ENCODE data around the gene ANKRD33.
A peak's percentile ranks its signal among the peaks of the same experiment; 100 is the strongest.

ANKRD33 gene

DNA sequence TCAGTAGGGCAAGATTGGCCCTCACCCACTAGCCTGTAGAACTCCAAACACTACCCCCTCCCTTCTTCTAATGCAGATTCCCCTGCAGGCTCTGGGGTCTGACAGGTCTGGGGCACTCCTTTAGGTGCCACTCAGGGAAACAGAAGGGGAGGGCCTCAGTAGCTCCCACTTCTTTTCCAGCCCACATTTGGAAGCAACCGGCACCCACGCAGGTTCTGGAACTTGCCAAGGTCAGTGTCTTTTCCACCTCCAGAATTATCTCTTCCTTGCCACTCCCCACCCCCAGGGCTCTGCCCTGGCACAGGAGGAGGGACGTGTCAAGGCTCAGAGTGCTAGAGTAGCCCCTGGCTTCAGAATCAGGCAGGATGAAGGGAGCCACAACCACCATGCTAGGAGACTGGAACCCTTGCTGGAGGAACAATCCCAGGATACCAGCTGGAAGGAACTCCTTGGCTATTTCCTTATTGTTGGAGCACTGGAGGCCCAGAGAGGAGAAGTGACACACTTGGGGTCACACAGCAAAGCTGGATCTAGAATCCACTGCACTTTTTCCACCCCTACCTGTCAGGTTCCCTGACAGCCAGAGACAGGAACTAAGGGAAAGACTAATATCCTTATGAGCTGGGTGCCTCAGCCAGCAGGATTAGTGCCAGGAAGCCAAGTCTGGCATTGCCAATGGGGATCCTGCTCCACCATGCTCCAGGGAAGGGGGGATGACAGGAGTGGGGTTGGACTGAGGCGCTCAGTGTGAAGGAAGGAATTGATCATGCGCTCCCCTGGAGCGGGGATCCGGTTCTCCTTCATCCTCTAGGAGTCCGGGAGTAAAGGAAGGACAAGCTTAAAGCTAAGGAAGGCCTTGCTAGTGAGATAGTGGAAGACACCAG, 37.6 kb upstream of the ANKRD33 start:
- H3K4me1 Mint-ChIP-seq (ENCODE audit: low read depth) = peaks cover 66% of the 10 kb centered on the region

DNA sequence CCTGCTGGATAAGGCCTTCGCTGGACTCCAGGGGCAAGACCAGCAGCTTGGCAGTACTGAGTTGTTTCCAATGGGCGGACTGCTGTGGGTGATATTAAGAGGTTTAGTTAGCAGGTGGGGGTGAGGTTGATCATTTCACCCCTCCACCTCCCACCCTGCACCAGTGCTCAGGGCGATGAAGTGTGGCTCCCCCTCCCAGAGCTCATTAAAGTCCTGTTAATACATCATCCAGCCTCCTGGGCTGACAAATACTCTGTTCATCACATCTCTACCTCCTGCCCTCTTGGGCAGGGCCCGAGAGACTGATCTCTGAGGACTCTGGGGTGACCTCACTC, 37.0 kb upstream of the ANKRD33 start:
- no peak overlapping the region for H3K4me3 Mint-ChIP-seq
- no peaks in the 10 kb centered on the region for H3K36me3 Mint-ChIP-seq (ENCODE audit: low read depth)
- no peaks in the 10 kb centered on the region for H3K9me3 Mint-ChIP-seq
- peaks cover 29% of the 10 kb centered on the region for H3K27me3 Mint-ChIP-seq
- intact Hi-C loops (cut with micrococcal nuclease) = no loop called here
- H3K4me1 Mint-ChIP-seq (ENCODE audit: low read depth) = peaks cover 60% of the 10 kb centered on the region
- peak overlapping the region; percentile 71 for H3K27ac Mint-ChIP-seq

More for the DNA sequence above, 37.6 kb upstream of the ANKRD33 start:
- no peak overlapping the region for H3K4me3 Mint-ChIP-seq
- peaks cover 35% of the 10 kb centered on the region for H3K27me3 Mint-ChIP-seq
- H3K27ac Mint-ChIP-seq = peak overlapping the region; percentile 71
- intact Hi-C loops (cut with micrococcal nuclease) = no loop called here
- H3K36me3 Mint-ChIP-seq (ENCODE audit: low read depth) = no peaks in the 10 kb centered on the region
- H3K9me3 Mint-ChIP-seq = no peaks in the 10 kb centered on the region

DNA sequence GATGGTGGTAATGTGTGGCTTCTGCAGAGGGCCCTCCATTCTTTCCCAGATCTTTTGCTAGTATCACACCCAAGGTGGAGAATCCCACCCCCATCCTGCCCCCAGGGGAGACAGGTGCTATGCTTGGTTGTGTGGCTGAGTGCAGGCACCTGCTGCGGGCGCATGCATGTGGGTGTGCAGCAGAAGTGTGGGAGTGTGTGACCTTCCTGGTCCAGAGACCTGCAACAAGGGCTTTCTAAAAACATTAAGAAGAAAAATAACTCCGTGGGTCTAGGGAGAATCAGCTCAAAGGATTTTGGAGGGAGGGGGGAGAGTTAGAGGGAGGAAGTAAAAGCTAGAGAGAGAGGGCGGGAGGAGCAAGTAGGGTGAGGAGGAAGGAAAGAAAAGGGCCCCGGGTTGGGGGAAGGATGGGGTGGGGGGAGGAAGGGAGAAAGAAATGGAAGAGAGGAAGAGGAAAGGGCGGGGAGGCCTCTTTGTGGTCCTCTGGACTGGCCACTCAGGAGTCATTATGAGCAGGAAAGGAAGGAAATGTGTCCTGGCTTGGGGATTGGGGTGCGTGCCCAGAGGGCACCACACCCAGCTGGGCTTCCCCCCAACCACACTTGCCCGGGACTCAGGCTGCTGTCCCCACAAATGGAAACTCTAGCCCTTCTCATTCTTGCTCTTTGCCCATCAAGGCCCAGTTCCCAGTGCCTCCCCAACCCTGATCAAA, 36.3 kb upstream of the ANKRD33 start:
- intact Hi-C loops (cut with micrococcal nuclease) = no loop called here
- Mint-ChIP-seq H3K9me3 (no peaks in the 10 kb centered on the region), H3K36me3 (ENCODE audit: low read depth) (no peaks in the 10 kb centered on the region), H3K4me1 (ENCODE audit: low read depth) (peaks cover 54% of the 10 kb centered on the region), H3K27me3 (peaks cover 29% of the 10 kb centered on the region), H3K4me3 (no peak overlapping the region), H3K27ac (peak overlapping the region; percentile 71)

DNA sequence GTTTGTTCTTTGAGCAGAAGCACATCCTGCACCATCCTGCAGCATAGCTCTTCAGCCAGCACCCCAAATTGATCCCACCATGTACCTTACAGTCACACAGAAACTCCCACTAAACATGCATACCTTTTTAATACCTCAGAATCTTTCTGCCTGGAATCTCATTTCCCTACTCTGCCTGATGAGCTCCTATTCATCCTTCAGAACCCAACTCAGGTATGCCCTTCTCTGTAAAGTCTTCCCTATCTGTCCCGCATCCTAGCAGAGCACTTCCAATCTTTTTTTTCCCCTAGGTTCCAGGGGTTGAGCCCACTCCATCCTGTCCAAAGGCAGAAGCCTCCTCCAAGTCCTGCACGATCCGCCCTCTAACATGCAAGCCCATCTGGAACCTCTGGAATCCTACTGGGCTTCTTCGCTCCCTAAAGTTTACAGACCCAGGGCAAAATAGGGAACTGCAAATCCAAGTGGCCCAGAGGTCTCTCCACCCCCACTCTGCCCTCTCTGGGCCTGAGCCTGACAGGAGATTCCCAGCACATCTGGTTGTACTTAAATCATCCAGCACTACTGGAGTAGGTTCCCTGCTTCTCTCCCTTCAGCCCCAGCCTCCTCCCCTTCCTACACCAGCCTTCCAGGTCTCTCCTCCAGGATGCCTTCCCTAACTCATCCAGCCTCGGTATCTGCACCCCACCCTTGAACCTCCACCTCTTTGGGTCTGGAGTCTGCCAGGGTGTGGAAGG, 35.3 kb upstream of the ANKRD33 start:
- Mint-ChIP-seq H3K27ac (peak overlapping the region; percentile 71), H3K9me3 (no peaks in the 10 kb centered on the region), H3K36me3 (ENCODE audit: low read depth) (no peaks in the 10 kb centered on the region), H3K4me1 (ENCODE audit: low read depth) (peaks cover 46% of the 10 kb centered on the region), H3K27me3 (peaks cover 23% of the 10 kb centered on the region), H3K4me3 (no peak overlapping the region)
- intact Hi-C loops (cut with micrococcal nuclease) = no loop called here

DNA sequence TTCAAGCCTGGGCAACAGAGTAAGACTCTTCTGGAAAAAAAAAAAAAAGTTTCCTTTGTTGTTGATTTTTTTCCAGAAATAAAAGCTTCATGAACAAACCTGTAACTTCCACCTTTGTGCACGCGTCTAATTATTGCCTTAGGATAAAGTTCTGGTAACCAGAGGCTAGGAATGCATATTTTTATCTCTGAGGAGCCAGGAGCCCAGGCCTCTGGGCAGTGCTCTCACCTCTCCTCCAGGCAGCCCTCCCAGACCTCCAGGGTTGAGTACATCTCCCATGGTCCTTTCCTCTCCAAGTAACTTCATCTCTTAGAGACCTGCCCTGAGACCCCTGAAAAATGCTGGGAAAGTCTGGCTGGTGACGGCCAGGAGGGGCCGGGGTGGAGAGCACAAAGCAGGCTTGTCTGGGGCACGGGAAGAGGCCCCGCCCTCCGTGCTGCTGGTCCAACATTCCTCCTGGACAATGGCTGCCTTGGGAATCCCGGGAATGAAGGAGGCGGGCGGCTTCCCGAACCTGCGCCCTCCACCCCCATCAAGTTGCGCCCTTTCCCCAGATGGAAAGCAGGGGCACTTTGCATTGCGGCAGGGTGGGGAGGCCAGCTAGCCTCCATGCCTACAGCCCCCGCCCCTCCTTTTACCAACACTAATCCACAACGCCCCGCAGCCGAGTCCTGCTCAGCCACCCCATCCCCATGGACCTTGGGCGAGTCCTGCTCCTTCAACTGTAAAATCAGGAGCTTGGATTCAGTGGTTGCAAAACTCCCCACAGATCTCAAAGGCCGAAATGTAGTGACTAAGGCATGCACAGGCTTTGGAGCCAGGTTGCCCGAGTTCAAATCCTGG, 32.1 kb upstream of the ANKRD33 start:
- H3K4me1 Mint-ChIP-seq (ENCODE audit: low read depth) = peaks cover 26% of the 10 kb centered on the region
- H3K27ac Mint-ChIP-seq = no peak overlapping the region
- H3K4me3 Mint-ChIP-seq = no peak overlapping the region
- H3K36me3 Mint-ChIP-seq (ENCODE audit: low read depth) = no peaks in the 10 kb centered on the region
- H3K27me3 Mint-ChIP-seq = peaks cover 11% of the 10 kb centered on the region
- intact Hi-C loops (cut with micrococcal nuclease) = no loop called here
- no peaks in the 10 kb centered on the region for H3K9me3 Mint-ChIP-seq

DNA sequence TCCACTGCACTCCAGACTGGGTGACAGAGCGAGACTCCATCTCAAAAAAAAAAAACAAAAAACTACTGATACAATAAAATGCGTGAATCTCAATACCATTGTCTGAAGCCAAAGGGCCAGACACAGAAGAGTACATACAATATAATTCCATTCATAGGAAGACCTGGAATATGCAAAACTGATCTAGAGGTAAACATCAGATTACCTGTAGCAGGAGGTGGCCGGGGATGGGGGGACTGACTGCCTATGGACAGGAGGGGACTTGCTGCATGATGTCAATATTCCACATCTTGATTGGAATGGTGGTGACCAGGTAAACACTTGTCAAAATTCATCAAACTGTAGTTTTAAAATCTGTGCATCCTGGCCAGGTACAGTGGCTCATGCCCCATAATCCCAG, 26.9 kb upstream of the ANKRD33 start:
- Mint-ChIP-seq H3K4me3 (no peak overlapping the region), H3K27me3 (peaks cover 53% of the 10 kb centered on the region), H3K27ac (no peak overlapping the region), H3K4me1 (ENCODE audit: low read depth) (peaks cover 21% of the 10 kb centered on the region), H3K36me3 (ENCODE audit: low read depth) (no peaks in the 10 kb centered on the region), H3K9me3 (no peaks in the 10 kb centered on the region)
- intact Hi-C loops (cut with micrococcal nuclease) = no loop called here

DNA sequence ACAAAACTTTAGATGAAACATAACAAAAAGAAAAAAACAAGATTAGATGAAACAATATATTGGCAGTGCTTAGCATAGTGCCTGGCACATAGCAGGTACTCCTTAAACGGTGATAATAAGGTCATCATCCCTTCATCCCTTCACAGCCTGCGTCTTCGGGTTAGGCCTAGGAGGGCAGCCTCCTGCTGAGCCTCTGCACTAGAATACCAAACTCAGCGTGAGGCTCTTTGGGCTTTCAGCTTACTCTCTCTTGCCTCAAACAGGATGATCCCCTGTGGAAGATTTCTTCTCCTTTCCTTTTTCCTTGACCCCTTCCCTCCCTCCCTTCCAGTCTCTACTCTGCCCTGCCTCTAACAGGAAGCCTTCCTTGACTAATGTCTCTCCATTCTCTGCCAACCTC, 25.0 kb upstream of the ANKRD33 start:
- Mint-ChIP-seq H3K4me3 (no peak overlapping the region), H3K27me3 (peaks cover 54% of the 10 kb centered on the region), H3K4me1 (ENCODE audit: low read depth) (peaks cover 30% of the 10 kb centered on the region), H3K36me3 (ENCODE audit: low read depth) (no peaks in the 10 kb centered on the region), H3K27ac (peak overlapping the region; percentile 21), H3K9me3 (no peaks in the 10 kb centered on the region)
- intact Hi-C loops (cut with micrococcal nuclease) = no loop called here

DNA sequence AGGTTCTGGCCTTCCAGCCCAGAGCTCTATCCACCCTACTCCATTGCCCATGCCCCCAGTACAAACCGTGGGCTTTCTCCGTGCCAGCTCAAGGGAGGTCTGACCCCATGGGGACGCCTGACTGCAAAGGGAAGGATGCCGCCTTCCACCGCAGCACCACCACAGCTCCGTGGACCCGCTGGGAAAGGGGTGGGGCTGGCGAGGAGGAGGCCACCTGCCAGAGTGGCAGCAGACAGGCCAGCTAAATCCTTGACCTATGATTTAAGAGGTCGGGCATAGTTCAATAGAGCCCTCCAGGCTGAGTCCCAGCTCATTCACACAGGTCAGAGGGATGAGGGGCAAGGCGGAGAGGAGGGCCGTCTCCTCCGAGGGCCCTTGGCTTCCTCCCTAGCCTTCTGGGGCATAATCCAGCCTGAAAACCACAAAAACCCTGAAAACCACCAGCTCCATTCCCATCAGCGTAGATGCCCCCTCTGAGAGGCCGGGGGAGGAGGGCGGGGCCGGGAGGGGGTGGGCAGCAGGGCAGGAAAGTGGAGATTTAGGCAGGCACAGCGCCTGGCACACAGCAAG, 24.5 kb upstream of the ANKRD33 start:
- peak overlapping the region; percentile 21 for H3K27ac Mint-ChIP-seq
- H3K36me3 Mint-ChIP-seq (ENCODE audit: low read depth) = no peaks in the 10 kb centered on the region
- intact Hi-C loops (cut with micrococcal nuclease) = no loop called here
- H3K4me1 Mint-ChIP-seq (ENCODE audit: low read depth) = peaks cover 35% of the 10 kb centered on the region
- H3K9me3 Mint-ChIP-seq = no peaks in the 10 kb centered on the region
- peak overlapping the region; percentile 9 for H3K4me3 Mint-ChIP-seq
- H3K27me3 Mint-ChIP-seq = peaks cover 59% of the 10 kb centered on the region

DNA sequence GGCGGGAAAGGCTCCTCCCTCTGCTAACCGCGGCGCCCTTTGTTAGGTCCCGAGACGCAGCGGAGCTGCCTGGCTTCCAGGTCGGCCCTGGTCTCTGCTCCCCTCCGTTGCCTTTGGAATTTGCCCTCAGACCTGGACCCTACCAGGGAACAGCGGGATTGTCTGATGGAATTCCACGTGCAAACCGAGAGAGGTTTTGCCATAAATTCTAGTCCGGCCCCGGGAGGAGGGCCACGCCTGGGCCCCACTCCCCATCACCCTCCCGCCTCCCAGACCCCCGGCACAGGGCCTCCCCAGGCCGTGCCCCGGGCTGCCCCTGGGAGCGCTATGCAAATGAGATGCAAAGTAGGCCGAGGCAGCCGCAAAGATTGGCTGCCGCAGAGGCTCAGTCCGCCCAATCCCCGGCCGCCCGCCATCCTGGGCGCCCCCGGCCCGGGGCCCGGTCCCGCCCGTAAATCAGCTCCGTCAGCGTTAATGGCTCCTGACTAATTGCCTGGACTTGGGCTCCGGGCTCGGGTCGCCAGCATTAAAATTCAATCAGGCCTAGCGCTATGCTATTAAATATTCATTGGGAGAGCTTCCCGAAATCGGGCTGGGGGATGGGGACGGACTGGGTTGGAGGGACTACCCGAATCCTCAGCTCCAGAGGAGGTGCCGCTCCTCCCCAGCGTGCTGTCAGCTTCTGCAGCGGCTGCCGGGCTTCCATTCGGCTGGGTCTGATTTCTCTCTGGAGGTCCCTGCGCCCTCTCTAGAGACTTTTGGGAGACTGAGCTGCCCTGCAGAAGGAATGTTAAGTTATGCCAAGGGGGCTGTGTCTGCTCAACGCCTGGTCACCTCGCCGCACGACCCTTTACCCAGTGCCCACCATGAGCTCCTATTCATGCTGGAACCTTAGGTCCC, 23.7 kb upstream of the ANKRD33 start:
- Mint-ChIP-seq H3K4me3 (peak overlapping the region; percentile 56), H3K9me3 (no peaks in the 10 kb centered on the region), H3K36me3 (ENCODE audit: low read depth) (no peaks in the 10 kb centered on the region), H3K4me1 (ENCODE audit: low read depth) (peaks cover 43% of the 10 kb centered on the region), H3K27ac (peak overlapping the region; percentile 21), H3K27me3 (peaks cover 66% of the 10 kb centered on the region)
- intact Hi-C loops (cut with micrococcal nuclease) = no loop called here

DNA sequence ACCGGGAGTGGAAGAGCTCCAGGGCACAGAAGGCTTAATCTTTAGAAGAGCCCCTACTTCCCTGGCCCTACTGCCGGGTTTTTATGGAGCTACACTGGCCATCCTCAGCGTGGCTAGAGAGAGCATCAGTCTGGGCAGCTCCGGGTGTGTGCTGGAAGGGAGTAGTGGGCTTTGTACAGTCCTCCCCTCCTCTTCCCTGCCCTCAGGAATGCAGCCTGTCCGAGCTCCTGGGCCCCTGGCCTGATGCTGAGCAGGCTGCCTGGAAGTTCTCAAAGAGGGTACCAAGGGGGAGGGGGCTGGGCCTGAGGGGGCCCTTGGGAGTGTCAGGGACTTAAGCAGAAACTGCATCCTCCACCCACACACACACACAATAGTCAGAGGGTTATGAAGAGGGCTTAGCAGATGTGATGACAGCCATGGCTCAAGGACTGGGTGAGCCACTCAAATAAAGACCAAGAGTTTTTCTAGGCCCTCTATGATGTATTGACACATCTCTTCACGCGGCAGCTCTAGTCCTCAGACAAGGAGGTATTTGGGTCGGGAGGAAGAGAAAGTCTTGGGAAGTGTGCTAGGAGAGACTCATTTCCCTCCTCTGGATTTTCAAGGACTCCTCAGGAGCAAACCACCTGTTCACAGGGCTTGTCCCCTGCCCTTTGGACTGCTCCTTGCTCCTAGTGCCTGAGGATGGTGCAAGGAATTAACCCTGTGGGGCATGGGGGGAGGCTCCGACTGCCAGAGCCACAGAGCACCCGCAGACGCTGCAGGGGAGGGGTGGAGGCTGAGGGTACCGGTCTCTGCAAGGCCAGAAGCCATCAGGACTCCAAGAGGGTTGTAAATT, 22.9 kb upstream of the ANKRD33 start:
- Mint-ChIP-seq H3K4me3 (no peak overlapping the region), H3K4me1 (ENCODE audit: low read depth) (peaks cover 51% of the 10 kb centered on the region), H3K36me3 (ENCODE audit: low read depth) (no peaks in the 10 kb centered on the region), H3K27me3 (peaks cover 73% of the 10 kb centered on the region), H3K27ac (peak overlapping the region; percentile 21), H3K9me3 (no peaks in the 10 kb centered on the region)
- intact Hi-C loops (cut with micrococcal nuclease) = no loop called here

DNA sequence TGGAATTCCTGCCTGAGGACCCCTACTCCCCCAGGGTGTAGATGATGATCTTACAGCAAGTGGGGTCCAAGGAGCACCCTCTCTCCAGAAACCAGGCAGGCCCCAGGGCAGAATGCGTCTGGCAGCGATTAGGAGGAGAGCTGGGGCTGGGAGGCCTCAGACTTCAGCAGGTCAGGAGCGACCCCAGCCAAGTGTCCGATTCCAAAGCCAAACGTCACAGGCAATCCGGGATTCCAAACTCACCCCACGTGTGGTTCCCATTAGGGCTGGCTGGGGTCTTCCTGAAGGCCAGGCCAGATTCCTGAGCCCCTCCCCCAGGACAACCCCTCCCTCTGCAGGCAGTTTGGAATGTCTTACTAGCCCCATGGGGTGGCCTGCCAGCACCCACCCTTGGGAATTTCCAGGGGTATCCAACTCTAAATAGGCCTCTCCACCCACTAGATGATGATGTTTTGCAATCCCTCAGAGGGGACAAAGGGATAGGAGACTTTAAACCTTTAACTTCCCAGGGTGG, 22.1 kb upstream of the ANKRD33 start:
- intact Hi-C loops (cut with micrococcal nuclease) = no loop called here
- no peak overlapping the region for H3K27ac Mint-ChIP-seq

DNA sequence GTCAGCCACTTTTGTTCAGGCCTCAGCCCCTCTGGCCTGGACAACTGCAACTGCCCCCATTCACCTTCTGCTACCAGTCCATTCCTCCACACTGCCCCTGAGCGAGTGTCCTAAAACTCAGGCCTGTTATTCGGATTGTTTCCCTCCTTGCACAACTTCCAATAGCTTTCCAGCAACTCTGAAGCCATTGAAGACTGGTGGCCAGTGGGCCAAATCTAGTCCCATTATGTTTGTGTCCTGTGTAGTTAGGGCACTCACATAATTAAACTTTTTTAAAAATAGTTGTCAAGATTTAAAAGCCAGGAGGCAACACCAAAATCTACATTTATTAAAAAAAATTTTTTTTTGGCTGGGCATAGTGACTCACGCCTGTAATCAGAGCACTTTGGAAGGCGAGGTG, 21.6 kb upstream of the ANKRD33 start:
- H3K4me3 Mint-ChIP-seq = no peak overlapping the region
- H3K27me3 Mint-ChIP-seq = peaks cover 71% of the 10 kb centered on the region
- H3K4me1 Mint-ChIP-seq (ENCODE audit: low read depth) = peaks cover 64% of the 10 kb centered on the region
- H3K36me3 Mint-ChIP-seq (ENCODE audit: low read depth) = no peaks in the 10 kb centered on the region
- no peaks in the 10 kb centered on the region for H3K9me3 Mint-ChIP-seq
- H3K27ac Mint-ChIP-seq = no peak overlapping the region
- intact Hi-C loops (cut with micrococcal nuclease) = no loop called here

More for the DNA sequence above, 22.1 kb upstream of the ANKRD33 start:
- Mint-ChIP-seq H3K27me3 (peaks cover 76% of the 10 kb centered on the region), H3K4me1 (ENCODE audit: low read depth) (peaks cover 59% of the 10 kb centered on the region), H3K9me3 (no peaks in the 10 kb centered on the region), H3K4me3 (no peak overlapping the region), H3K36me3 (ENCODE audit: low read depth) (no peaks in the 10 kb centered on the region)
